ENCODE data around the gene INTU. TPM values are rescaled to one million over a fixed set of nuclear protein-coding genes. Genes with fewer than 3 reads are reported as not detected.
A peak's percentile ranks its signal among the peaks of the same experiment; 100 is the strongest.

The INTU gene
- total RNA-seq, 1 experiment from 2014 or later, result 1.1 TPM

DNA sequence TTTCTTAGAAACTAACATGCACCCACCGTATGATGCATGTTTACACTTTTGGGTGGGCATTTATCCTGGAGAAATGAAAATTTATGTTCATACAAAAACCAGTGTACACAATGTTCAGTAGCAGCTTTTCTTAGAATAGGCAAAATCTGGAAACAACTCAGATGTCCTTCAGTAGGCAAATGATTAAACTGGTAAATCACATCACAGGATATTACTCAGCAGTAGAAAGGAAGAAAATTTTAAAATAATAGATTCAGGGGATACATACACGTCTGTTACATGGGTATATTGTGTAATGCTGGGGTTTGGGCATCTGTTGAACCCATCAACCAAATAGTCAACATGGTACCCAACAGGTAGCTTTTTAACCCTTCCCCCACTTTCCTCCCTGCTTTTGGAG, 124.1 kb downstream of the INTU start:
- no TSS peak for BruUV-seq (replicated peaks)
- no peak for ATAC-seq
- POLR2A ChIA-PET (ENCODE audit: unreplicated experiment), result no interaction called here

DNA sequence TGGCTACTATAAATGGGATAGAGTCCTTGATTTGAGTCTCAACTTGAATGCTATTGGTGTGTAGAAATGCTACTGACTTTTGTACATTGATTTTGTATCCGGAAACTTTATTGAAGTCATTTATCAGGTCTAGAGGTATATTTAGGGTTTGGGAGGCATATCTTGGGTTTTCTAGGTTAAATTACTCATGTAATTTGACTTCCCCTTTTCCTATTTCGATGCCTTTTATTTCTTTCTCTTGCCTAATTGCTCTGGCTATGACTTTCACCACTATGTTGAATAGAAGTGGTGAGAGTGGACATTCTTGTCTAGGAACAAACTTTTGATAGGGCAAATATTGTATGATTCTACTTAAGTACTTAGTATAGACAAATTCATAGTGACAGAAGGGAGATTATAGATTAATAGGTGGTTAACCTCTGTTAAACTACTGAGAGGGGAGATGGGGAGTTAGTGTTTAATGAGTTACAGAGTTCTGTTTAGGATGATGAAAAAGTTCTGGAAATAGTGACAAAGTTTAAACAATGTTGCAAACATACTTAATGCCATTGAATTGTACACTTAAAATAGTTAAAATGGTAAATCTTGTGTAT, 126.6 kb downstream of the INTU start:
- no peak overlapping the region for H3K4me2 ChIP-seq (ENCODE audit: low read length)
- TF ChIP-seq, protein P1, sequence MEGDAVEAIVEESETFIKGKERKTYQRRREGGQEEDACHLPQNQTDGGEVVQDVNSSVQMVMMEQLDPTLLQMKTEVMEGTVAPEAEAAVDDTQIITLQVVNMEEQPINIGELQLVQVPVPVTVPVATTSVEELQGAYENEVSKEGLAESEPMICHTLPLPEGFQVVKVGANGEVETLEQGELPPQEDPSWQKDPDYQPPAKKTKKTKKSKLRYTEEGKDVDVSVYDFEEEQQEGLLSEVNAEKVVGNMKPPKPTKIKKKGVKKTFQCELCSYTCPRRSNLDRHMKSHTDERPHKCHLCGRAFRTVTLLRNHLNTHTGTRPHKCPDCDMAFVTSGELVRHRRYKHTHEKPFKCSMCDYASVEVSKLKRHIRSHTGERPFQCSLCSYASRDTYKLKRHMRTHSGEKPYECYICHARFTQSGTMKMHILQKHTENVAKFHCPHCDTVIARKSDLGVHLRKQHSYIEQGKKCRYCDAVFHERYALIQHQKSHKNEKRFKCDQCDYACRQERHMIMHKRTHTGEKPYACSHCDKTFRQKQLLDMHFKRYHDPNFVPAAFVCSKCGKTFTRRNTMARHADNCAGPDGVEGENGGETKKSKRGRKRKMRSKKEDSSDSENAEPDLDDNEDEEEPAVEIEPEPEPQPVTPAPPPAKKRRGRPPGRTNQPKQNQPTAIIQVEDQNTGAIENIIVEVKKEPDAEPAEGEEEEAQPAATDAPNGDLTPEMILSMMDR (conservative IDR thresholded peaks at IDR 0.05; ENCODE audit: low read depth, low read length), result no peak
- no peak for TF ChIP-seq EZH2 (IDR thresholded peaks at IDR 0.05; ENCODE audit: low read length, unreplicated experiment)
- TF ChIP-seq EZH2phosphoT487 (IDR thresholded peaks at IDR 0.05; ENCODE audit: borderline replicate concordance, low read length), result no peak
- no TSS peak for BruUV-seq (replicated peaks)
- no peak overlapping the region for H2AFZ ChIP-seq (ENCODE audit: low read length)
- intact Hi-C loops (cut with micrococcal nuclease), result no loop called here
- DNase-seq (no peak), ATAC-seq (no peak)
- ChIA-PET CTCF (no interaction called here), POLR2A (ENCODE audit: unreplicated experiment) (no interaction called here)
- 0 out of 2 replicates have a peak overlapping the region, but pooled peaks have one; percentile 9 for H3K27ac ChIP-seq (ENCODE audit: low read length)
- no peaks in the 10 kb centered on the region for H3K79me2 ChIP-seq (ENCODE audit: low read length)
- no peak overlapping the region for H3K9ac ChIP-seq (ENCODE audit: low read length)
- H3K27me3 ChIP-seq (ENCODE audit: low read length), result no peaks in the 10 kb centered on the region
- H3K9me2 ChIP-seq (replicated peaks; ENCODE audit: low read length), result no peaks in the 10 kb centered on the region
- no peaks in the 10 kb centered on the region for H3K36me3 ChIP-seq (ENCODE audit: low read depth, low read length)
- no peaks in the 10 kb centered on the region for H3K9me3 ChIP-seq (ENCODE audit: low read length)
- H4K20me1 ChIP-seq (ENCODE audit: low read length), result no peaks in the 10 kb centered on the region
- no peak overlapping the region for H3K4me3 ChIP-seq (ENCODE audit: low read length)
- peaks cover 13% of the 10 kb centered on the region for H3K4me1 ChIP-seq (ENCODE audit: insufficient read depth, low read length)
- no peaks in the 10 kb centered on the region for H3F3A ChIP-seq (ENCODE audit: low read length, unreplicated experiment)

More for the DNA sequence above, 124.1 kb downstream of the INTU start:
- Histone ChIP-seq H3K9ac (ENCODE audit: low read length) (no peak overlapping the region), H3K4me1 (ENCODE audit: insufficient read depth, low read length) (peaks cover 13% of the 10 kb centered on the region), H3K4me3 (ENCODE audit: low read length) (no peak overlapping the region), H3K27me3 (ENCODE audit: low read length) (no peaks in the 10 kb centered on the region), H3K9me3 (ENCODE audit: low read length) (no peaks in the 10 kb centered on the region), H3K9me2 (replicated peaks; ENCODE audit: low read length) (no peaks in the 10 kb centered on the region), H3K27ac (ENCODE audit: low read length) (no peak overlapping the region), H4K20me1 (ENCODE audit: low read length) (no peaks in the 10 kb centered on the region), H3F3A (ENCODE audit: low read length, unreplicated experiment) (no peaks in the 10 kb centered on the region), H3K36me3 (ENCODE audit: low read depth, low read length) (no peaks in the 10 kb centered on the region), H2AFZ (ENCODE audit: low read length) (no peak overlapping the region), H3K79me2 (ENCODE audit: low read length) (no peaks in the 10 kb centered on the region), H3K4me2 (ENCODE audit: low read length) (no peak overlapping the region)
- no peak for TF ChIP-seq EZH2phosphoT487 (IDR thresholded peaks at IDR 0.05; ENCODE audit: borderline replicate concordance, low read length)
- TF ChIP-seq, protein P1 (conservative IDR thresholded peaks at IDR 0.05; ENCODE audit: low read depth, low read length), result no peak
- TF ChIP-seq EZH2 (IDR thresholded peaks at IDR 0.05; ENCODE audit: low read length, unreplicated experiment), result no peak
- DNase-seq, result no peak
- intact Hi-C loops (cut with micrococcal nuclease), result no loop called here
- CTCF ChIA-PET, result no interaction called here

DNA sequence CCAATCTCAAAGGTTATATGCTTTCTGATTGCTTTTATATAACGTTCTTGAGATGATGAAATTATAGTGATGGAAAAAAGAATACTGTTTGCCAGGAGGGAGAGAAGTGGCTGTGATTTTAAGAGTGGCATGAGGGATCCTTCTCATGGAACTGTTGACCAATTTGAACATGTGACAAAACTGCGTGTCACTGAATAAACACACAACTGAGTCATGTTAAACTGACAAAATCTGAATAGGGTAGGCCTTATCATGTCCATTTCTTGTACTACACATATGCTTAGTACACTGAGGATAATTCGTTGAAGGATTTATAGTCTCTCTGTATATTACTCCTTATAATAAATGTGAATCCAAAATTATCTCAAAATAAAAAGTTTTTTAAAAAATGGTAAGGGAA, 127.1 kb downstream of the INTU start:
- H2AFZ ChIP-seq (ENCODE audit: low read length), result no peak overlapping the region
- TF ChIP-seq EZH2 (IDR thresholded peaks at IDR 0.05; ENCODE audit: low read length, unreplicated experiment) (no peak), EZH2phosphoT487 (IDR thresholded peaks at IDR 0.05; ENCODE audit: borderline replicate concordance, low read length) (no peak)
- TF ChIP-seq, protein P1 (conservative IDR thresholded peaks at IDR 0.05; ENCODE audit: low read depth, low read length), result no peak
- no peaks in the 10 kb centered on the region for H4K20me1 ChIP-seq (ENCODE audit: low read length)
- H3K27me3 ChIP-seq (ENCODE audit: low read length), result no peaks in the 10 kb centered on the region
- no peak overlapping the region for H3K9ac ChIP-seq (ENCODE audit: low read length)
- H3K79me2 ChIP-seq (ENCODE audit: low read length), result no peaks in the 10 kb centered on the region
- ChIA-PET POLR2A (ENCODE audit: unreplicated experiment) (no interaction called here), CTCF (no interaction called here)
- peak; percentile 97 for ATAC-seq
- H3K9me2 ChIP-seq (replicated peaks; ENCODE audit: low read length), result no peaks in the 10 kb centered on the region
- no peak overlapping the region for H3K4me2 ChIP-seq (ENCODE audit: low read length)
- H3K4me1 ChIP-seq (ENCODE audit: insufficient read depth, low read length), result peaks cover 13% of the 10 kb centered on the region
- no TSS peak for BruUV-seq (replicated peaks)
- DNase-seq, result peak; percentile 81
- no peaks in the 10 kb centered on the region for H3K36me3 ChIP-seq (ENCODE audit: low read depth, low read length)
- H3K27ac ChIP-seq (ENCODE audit: low read length), result peak overlapping the region; percentile 43
- intact Hi-C loops (cut with micrococcal nuclease), result no loop called here
- H3K4me3 ChIP-seq (ENCODE audit: low read length), result no peak overlapping the region
- no peaks in the 10 kb centered on the region for H3K9me3 ChIP-seq (ENCODE audit: low read length)
- no peaks in the 10 kb centered on the region for H3F3A ChIP-seq (ENCODE audit: low read length, unreplicated experiment)

All from PC-3 (cell line).